ENCODE data around the gene RNF13. TPM values are rescaled to one million over a fixed set of nuclear protein-coding genes. Genes with fewer than 3 reads are reported as not detected.

RNF13 gene
- total RNA-seq, 1 donor from 2014 or later: 138 TPM

GRCh38 chr3:149810846-149811245 lies 2.2 kb upstream of the RNF13 start:
- DNase-seq: no peak
- no peaks in the 10 kb centered on the region for H3K9me3 ChIP-seq
- H3K36me3 ChIP-seq: no peaks in the 10 kb centered on the region
- H3K27ac ChIP-seq: no peak overlapping the region
- ATAC-seq: no peak
- TF ChIP-seq CTCF (IDR thresholded peaks at IDR 0.05): no peak
- intact Hi-C loops (cut with DNase I): no loop called here
- no peaks in the 10 kb centered on the region for H3K27me3 ChIP-seq (ENCODE audit: low read depth)
- no peak overlapping the region for H3K4me3 ChIP-seq
- peaks cover 27% of the 10 kb centered on the region for H3K4me1 ChIP-seq

- no peak for TF ChIP-seq CTCF (IDR thresholded peaks at IDR 0.05)
- Histone ChIP-seq H3K27ac (peak overlapping the region; percentile 99), H3K4me1 (peaks cover 40% of the 10 kb centered on the region), H3K4me3 (peak overlapping the region; percentile 84), H3K36me3 (no peaks in the 10 kb centered on the region), H3K27me3 (ENCODE audit: low read depth) (no peaks in the 10 kb centered on the region), H3K9me3 (no peaks in the 10 kb centered on the region)
- DNase-seq: no peak
- ATAC-seq: no peak
- intact Hi-C loops (cut with DNase I): no loop called here
These were observed 830 bp upstream of the RNF13 start for GRCh38 chr3:149812165-149812605.

DNA sequence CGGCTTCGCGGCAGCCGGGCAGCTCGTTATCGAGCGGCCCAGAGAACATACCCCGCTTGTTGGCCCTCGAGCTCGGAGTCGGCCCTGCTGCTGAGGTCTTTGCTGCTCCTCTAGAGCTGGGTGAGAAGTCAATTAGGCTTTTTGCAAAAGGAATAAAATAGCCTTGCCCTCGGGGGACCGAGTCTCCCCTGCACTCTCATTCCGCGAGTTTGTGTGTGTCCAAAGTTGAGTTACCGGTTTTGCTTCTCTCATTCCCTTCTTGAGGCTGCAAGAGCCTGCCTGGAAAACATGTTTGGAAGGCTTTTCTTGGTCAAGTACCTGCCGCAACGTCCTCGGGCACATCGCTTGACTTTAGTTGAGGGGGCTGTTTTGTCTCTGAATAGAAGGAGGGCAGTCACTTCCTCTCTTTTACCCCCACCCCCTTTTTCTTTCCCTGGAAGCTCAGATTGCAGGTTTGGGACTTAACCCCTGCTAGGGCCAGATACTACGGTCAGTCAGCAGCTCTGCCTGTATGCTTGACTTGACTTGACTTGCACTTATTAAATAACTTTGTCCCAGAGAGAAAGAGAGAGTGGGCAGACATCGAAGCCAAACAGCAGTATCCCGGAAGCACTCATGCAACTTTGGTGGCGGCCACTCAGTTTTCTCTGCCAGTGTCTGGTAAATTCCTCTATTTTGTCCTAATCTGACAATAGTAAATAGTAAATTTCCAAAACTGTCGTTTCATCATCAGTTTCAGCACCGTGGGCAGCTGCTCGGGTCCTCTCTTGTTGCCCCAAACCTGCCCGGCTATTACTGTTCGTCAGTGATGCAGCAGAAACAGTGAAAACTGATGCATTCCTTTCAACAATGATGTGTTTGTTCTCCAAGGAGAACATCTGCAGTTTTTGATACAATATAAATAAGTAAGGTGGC lies 609 bp downstream of the RNF13 start:
- Histone ChIP-seq H3K36me3 (no peaks in the 10 kb centered on the region), H3K9me3 (no peaks in the 10 kb centered on the region), H3K4me1 (peaks cover 51% of the 10 kb centered on the region), H3K27ac (peak overlapping the region; percentile 99), H3K27me3 (ENCODE audit: low read depth) (no peaks in the 10 kb centered on the region), H3K4me3 (peak overlapping the region; percentile 84)
- ATAC-seq: peak; percentile 30 to 60
- intact Hi-C loops (cut with DNase I): no loop called here
- no peak for TF ChIP-seq CTCF (IDR thresholded peaks at IDR 0.05)
- DNase-seq: no peak

GRCh38 chr3:149815321-149815720 lies 2.3 kb downstream of the RNF13 start:
- TF ChIP-seq CTCF (IDR thresholded peaks at IDR 0.05): no peak
- Histone ChIP-seq H3K27ac (peak overlapping the region; percentile 99), H3K36me3 (no peaks in the 10 kb centered on the region), H3K4me1 (peaks cover 56% of the 10 kb centered on the region), H3K4me3 (peak overlapping the region; percentile 84), H3K27me3 (ENCODE audit: low read depth) (no peaks in the 10 kb centered on the region), H3K9me3 (no peaks in the 10 kb centered on the region)
- intact Hi-C loops (cut with DNase I): no loop called here
- ATAC-seq (no peak), DNase-seq (no peak)

DNA sequence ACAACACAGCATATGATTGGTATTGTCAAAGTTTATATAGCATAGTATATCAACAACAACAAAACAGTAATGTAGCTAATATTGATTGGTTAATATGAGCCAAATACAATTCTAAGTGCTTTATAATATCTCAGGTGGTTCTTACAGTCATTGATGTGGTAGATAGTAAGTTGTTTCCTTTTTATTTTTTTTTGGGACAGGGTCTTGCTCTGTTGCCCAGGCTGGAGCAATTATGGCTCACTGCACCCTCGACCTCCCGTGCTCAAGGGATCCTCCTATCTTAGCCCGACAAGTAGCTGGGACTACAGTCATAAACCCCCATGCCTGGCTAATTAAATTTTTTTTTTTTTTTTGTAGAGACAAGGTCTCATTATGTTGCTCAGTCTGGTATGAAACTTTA lies 2.7 kb downstream of the RNF13 start:
- ATAC-seq (no peak), DNase-seq (no peak)
- peak overlapping the region; percentile 32 for H3K27ac ChIP-seq
- no peaks in the 10 kb centered on the region for H3K9me3 ChIP-seq
- H3K4me3 ChIP-seq: peak overlapping the region; percentile 84
- intact Hi-C loops (cut with DNase I): no loop called here
- peaks cover 60% of the 10 kb centered on the region for H3K4me1 ChIP-seq
- H3K27me3 ChIP-seq (ENCODE audit: low read depth): no peaks in the 10 kb centered on the region
- H3K36me3 ChIP-seq: no peaks in the 10 kb centered on the region
- no peak for TF ChIP-seq CTCF (IDR thresholded peaks at IDR 0.05)
